Keratinocyte (primary cell): ENCODE data around the gene KLF3.

Source experiments
- CTCF ChIP-seq, 3 experiments: IDR thresholded peaks in 1 of 3; conservative IDR thresholded peaks in 1 of 3; optimal IDR thresholded peaks in 1 of 3; 2 replicates in 2 of 3; 3 replicates in 1 of 3; pipeline versions ENCODE3 to v1.5.1; 2011; ENCODE audit warnings: low read length in 3 of 3, mild to moderate bottlenecking in 3 of 3, moderate library complexity in 2 of 3, control low read depth in 1 of 3, inconsistent platforms in 1 of 3; ENCODE audit not compliant: insufficient read depth in 2 of 3; ENCODE audit errors: extremely low read depth in 1 of 3
- EZH2 ChIP-seq: IDR thresholded peaks from one replicate; pipeline ENCODE4 v1.6.1; 2012; ENCODE audit warnings: inconsistent platforms, mild to moderate bottlenecking, low read length, moderate library complexity

GRCh38 chr4:38735870-38736269 lies 71.9 kb downstream of the KLF3 start:
- TF ChIP-seq CTCF (optimal IDR thresholded peaks at IDR 0.05 in 1 of 3, IDR thresholded peaks at IDR 0.05 in 1 of 3, conservative IDR thresholded peaks at IDR 0.05 in 1 of 3; ENCODE audit: extremely low read depth in 1 of 3, insufficient read depth in 2 of 3, low read length in 3 of 3) (no peak), EZH2 (no peak)
